Measurements from ENCODE around the gene AEN.

Gene AEN

GRCh38 chr15:88579322-88579721, 41.8 kb upstream of the AEN start:
- H3K4me1 ChIP-seq, result no peaks in the 10 kb centered on the region
- no peaks in the 10 kb centered on the region for H3K9me3 ChIP-seq (ENCODE audit: control insufficient read depth, low read length)
- no peak overlapping the region for H3K4me3 ChIP-seq (ENCODE audit: low read depth, low read length)
- H3K36me3 ChIP-seq (ENCODE audit: control insufficient read depth, insufficient read depth, low read length), result no peaks in the 10 kb centered on the region
- no peak overlapping the region for H3K9ac ChIP-seq
- no peak for TF ChIP-seq CTCF (IDR thresholded peaks at IDR 0.05)
- no peaks in the 10 kb centered on the region for H3K79me2 ChIP-seq
- H3K27ac ChIP-seq, result no peak overlapping the region
- H3K4me2 ChIP-seq (ENCODE audit: low read length), result no peak overlapping the region
- no peak overlapping the region for H2AFZ ChIP-seq
- H3K27me3 ChIP-seq (ENCODE audit: control insufficient read depth, insufficient read depth, low read length), result no peaks in the 10 kb centered on the region

DNA sequence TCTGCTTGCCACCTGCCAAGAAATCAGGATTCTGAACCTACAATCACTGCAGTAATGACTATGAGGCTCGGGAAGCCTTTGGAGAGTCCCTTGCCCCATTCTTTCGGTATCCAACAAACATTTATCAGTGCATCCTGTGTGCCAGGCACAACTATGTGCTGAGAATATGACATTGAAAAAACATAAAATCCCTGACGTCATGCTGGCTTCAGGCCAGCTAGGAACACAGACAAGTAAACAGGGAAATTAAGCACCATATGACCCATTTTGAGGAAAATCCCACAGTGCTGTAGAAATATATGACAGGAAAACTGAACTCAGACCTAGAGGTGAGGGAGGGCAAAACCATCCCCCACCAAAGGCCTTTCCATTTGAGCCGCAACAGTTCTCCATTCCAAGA, 40.6 kb upstream of the AEN start:
- H3K79me2 ChIP-seq, result no peaks in the 10 kb centered on the region
- no peaks in the 10 kb centered on the region for H3K4me1 ChIP-seq
- no peak for TF ChIP-seq CTCF (IDR thresholded peaks at IDR 0.05)
- H3K4me3 ChIP-seq (ENCODE audit: low read depth, low read length), result no peak overlapping the region
- H3K27me3 ChIP-seq (ENCODE audit: control insufficient read depth, insufficient read depth, low read length), result no peaks in the 10 kb centered on the region
- no peak overlapping the region for H2AFZ ChIP-seq
- H3K4me2 ChIP-seq (ENCODE audit: low read length), result no peak overlapping the region
- no peaks in the 10 kb centered on the region for H3K9me3 ChIP-seq (ENCODE audit: control insufficient read depth, low read length)
- no peaks in the 10 kb centered on the region for H3K36me3 ChIP-seq (ENCODE audit: control insufficient read depth, insufficient read depth, low read length)
- no peak overlapping the region for H3K9ac ChIP-seq
- H3K27ac ChIP-seq, result no peak overlapping the region

DNA sequence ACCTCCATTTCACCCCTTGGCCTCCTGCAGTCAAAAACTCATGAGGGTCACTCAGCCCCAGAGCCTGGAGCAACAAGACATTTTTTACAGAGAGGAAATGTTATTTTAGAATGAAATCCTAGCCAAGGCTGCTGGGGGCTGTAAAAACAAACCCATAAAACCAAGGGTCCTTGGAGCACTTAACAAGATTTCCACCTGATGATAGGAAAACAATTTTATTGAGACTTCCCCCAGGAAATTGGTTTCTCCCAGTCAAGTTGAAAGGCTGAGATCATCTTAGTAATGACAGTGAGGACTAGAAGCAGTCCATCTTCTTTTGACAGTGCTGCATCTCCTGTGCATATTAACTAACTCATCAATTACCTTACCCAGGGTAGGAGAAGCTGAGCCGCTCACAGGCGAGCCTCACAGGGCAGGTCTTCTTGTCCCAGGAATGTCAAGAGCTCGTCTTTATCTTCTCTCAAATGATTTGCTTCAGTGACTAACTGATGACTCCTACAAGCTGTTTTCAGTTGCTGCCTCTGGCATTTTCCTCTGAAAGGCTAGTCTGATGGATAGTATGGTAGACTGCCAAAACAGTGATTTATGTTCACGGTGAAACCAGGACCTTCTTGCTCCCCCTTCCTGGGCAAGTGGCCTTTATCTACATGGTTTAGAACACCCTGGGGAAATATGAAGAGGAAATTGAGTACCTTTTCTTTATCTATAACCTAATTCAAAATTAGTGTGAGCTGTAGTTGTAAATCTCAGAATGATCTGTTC, 34.6 kb upstream of the AEN start:
- no peak overlapping the region for H3K4me3 ChIP-seq (ENCODE audit: low read depth, low read length)
- H3K4me2 ChIP-seq (ENCODE audit: low read length), result no peak overlapping the region
- no peaks in the 10 kb centered on the region for H3K9me3 ChIP-seq (ENCODE audit: control insufficient read depth, low read length)
- H3K27ac ChIP-seq, result no peak overlapping the region
- no peaks in the 10 kb centered on the region for H3K27me3 ChIP-seq (ENCODE audit: control insufficient read depth, insufficient read depth, low read length)
- TF ChIP-seq CTCF (IDR thresholded peaks at IDR 0.05), result no peak
- no peak overlapping the region for H3K9ac ChIP-seq
- H3K79me2 ChIP-seq, result no peaks in the 10 kb centered on the region
- no peak overlapping the region for H2AFZ ChIP-seq
- no peaks in the 10 kb centered on the region for H3K4me1 ChIP-seq
- H3K36me3 ChIP-seq (ENCODE audit: control insufficient read depth, insufficient read depth, low read length), result no peaks in the 10 kb centered on the region

GRCh38 chr15:88590759-88591158, 30.4 kb upstream of the AEN start:
- no peak overlapping the region for H3K27ac ChIP-seq
- no peak overlapping the region for H3K9ac ChIP-seq
- no peaks in the 10 kb centered on the region for H3K4me1 ChIP-seq
- H3K9me3 ChIP-seq (ENCODE audit: control insufficient read depth, low read length), result no peaks in the 10 kb centered on the region
- no peak overlapping the region for H3K4me2 ChIP-seq (ENCODE audit: low read length)
- no peaks in the 10 kb centered on the region for H3K27me3 ChIP-seq (ENCODE audit: control insufficient read depth, insufficient read depth, low read length)
- H3K36me3 ChIP-seq (ENCODE audit: control insufficient read depth, insufficient read depth, low read length), result no peaks in the 10 kb centered on the region
- no peaks in the 10 kb centered on the region for H3K79me2 ChIP-seq
- H3K4me3 ChIP-seq (ENCODE audit: low read depth, low read length), result no peak overlapping the region
- H2AFZ ChIP-seq, result no peak overlapping the region
- TF ChIP-seq CTCF (IDR thresholded peaks at IDR 0.05), result no peak

- no peaks in the 10 kb centered on the region for H3K27me3 ChIP-seq (ENCODE audit: control insufficient read depth, insufficient read depth, low read length)
- no peak overlapping the region for H3K9ac ChIP-seq
- H2AFZ ChIP-seq, result no peak overlapping the region
Observed at GRCh38 chr15:88591384-88591783, 29.8 kb upstream of the AEN start.

More at GRCh38 chr15:88591384-88591783, 29.8 kb upstream of the AEN start:
- H3K4me3 ChIP-seq (ENCODE audit: low read depth, low read length), result no peak overlapping the region
- H3K4me1 ChIP-seq, result no peaks in the 10 kb centered on the region
- H3K36me3 ChIP-seq (ENCODE audit: control insufficient read depth, insufficient read depth, low read length), result no peaks in the 10 kb centered on the region
- H3K27ac ChIP-seq, result no peak overlapping the region
- no peak for TF ChIP-seq CTCF (IDR thresholded peaks at IDR 0.05)
- H3K4me2 ChIP-seq (ENCODE audit: low read length), result no peak overlapping the region
- no peaks in the 10 kb centered on the region for H3K9me3 ChIP-seq (ENCODE audit: control insufficient read depth, low read length)
- H3K79me2 ChIP-seq, result no peaks in the 10 kb centered on the region

Data from parathyroid adenoma (tissue), 2 donors.